GM19395 (cell line): Measurements from ENCODE around the gene PRSS56.

ENCODE experiments used
- ATAC-seq: cut with Tn5 transposase; IDR thresholded peaks from one replicate; pipeline ENCODE4 v1.9.1; 2021; ENCODE audit warnings: mild to moderate bottlenecking, moderate library complexity; ENCODE audit not compliant: unreplicated experiment

PRSS56 gene

GRCh38 chr2:232540441-232541041 lies 20.4 kb downstream of the PRSS56 start:
- ATAC-seq = no peak

- no peak for ATAC-seq
Observed at GRCh38 chr2:232541195-232541960, 21.2 kb downstream of the PRSS56 start.

- no peak for ATAC-seq
Observed at GRCh38 chr2:232541961-232542714, 21.9 kb downstream of the PRSS56 start.

- ATAC-seq = no peak
Observed at GRCh38 chr2:232542715-232543467, 22.7 kb downstream of the PRSS56 start.

DNA sequence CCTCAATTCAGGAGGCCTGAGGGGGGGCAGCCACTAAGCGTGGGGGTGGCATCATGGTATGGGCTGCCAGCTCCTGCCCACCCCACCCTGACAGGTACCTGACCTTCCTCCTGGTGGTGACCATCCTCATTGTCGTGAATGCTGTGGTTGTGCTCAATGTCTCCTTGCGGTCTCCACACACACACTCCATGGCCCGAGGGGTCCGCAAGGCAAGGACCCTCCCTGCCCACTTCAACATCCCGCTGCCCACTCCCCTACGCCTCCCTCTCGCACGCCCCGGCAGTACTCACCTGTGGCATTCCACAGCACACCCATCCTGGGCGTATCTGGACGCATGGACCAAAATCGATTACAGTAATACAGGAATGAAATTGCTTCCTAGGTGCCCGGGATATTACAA lies 23.3 kb downstream of the PRSS56 start:
- ATAC-seq = no peak

DNA sequence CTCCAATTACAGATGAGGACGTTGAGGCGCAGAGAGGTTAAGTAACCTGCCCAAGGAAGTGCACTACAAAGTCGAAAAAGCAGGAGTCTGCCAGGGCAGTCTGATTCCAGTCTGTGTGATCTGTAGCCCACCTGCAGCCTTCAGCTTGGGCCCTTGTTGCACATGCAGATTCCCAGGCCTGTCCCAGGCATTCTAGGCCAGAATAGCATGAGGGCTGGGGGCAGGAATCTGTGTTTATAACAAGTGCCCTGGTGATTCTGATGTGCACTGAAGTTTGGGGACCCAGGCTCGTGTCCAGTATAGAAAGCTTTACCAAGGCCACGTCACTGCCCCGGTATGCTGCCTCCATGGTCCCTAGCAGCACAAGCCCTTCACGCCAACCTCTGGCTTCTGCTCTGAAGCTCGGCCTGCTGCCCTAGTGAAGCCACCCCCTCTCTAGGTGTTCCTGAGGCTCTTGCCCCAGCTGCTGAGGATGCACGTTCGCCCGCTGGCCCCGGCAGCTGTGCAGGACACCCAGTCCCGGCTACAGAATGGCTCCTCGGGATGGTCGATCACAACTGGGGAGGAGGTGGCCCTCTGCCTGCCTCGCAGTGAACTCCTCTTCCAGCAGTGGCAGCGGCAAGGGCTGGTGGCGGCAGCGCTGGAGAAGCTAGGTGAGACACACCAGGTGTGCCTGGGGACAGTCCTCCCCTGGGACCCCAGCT lies 23.9 kb downstream of the PRSS56 start:
- ATAC-seq = no peak

- ATAC-seq = no peak
Observed at GRCh38 chr2:232544674-232545073, 24.5 kb downstream of the PRSS56 start.

GRCh38 chr2:232545511-232546375 lies 25.6 kb downstream of the PRSS56 start:
- ATAC-seq = no peak

DNA sequence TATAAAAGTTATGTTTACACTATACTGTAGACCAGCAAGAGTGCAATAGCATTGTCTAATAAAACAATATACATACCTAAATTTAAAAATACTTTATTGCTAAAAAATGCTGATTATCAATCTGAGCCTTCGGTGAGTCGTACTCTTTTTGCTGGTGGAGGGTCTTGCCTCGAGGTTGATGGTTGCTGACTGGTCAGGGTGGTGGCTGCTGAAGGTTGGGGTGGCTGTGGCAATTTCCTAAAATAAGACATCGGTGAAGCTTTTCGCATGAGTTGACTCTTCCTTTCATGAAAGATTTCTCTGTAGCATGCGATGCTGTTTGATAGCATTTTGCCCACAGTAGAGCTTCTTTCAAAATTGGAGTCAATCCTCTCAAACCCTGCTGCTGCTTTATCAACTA lies 27.8 kb downstream of the PRSS56 start:
- no peak for ATAC-seq

GRCh38 chr2:232549655-232550353 lies 29.6 kb downstream of the PRSS56 start:
- no peak for ATAC-seq

GRCh38 chr2:232550354-232551249 lies 30.4 kb downstream of the PRSS56 start, which contains the start of the genes EIF4E2 and TIGD1:
Gene EIF4E2 (plus strand): TSS chr2:232550689. CDS start chr2:232550725, 36 bp downstream.
Gene TIGD1 (minus strand): TSS chr2:232550557. CDS start chr2:232549882, 675 bp downstream.
- ATAC-seq = peak; percentile 92

DNA sequence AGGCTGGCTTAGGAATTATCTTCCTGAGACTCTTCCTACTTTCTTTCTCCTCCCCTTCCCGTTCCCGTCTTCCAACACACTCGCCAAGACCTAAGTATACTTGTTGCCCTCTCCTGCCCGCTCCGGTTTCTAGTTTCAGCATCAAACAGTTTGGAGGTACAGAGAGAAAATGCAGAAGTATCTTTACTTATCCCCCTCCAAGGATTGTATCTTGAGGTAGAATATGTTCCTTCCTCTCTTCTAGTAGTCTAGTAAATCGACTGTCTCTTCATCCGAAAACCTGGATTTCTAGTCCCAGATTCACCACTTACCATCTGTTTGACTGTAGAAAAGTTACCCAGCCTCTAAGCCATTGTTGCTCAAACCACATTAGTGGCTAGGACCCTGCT lies 31.1 kb downstream of the PRSS56 start:
- ATAC-seq = no peak

- ATAC-seq = no peak
Observed at GRCh38 chr2:232551776-232552175, 31.6 kb downstream of the PRSS56 start.

GRCh38 chr2:232556426-232556825 lies 36.2 kb downstream of the PRSS56 start:
- no peak for ATAC-seq

GRCh38 chr2:232562515-232563151 lies 42.4 kb downstream of the PRSS56 start:
- ATAC-seq = no peak

- no peak for ATAC-seq
Observed at GRCh38 chr2:232563580-232563979, 43.4 kb downstream of the PRSS56 start.

- ATAC-seq = no peak
Observed at GRCh38 chr2:232567721-232568120, 47.5 kb downstream of the PRSS56 start.
